Measurements from ENCODE around the gene PFN3. TPM values are rescaled to one million over a fixed set of nuclear protein-coding genes. Genes with fewer than 3 reads are reported as not detected.

Gene PFN3
- total RNA-seq, 2 experiments from 2014 or later: not detected

GRCh38 chr5:177412603-177413233 is 12.3 kb upstream of the PFN3 start:
- peak overlapping the region; percentile 28 for H3K4me3 ChIP-seq (ENCODE audit: low read length)
- no peaks in the 10 kb centered on the region for H3K27me3 ChIP-seq (ENCODE audit: control insufficient read depth in 1 of 2, insufficient read depth in 2 of 2, low read length in 2 of 2)
- no peak overlapping the region for H3K27ac ChIP-seq (ENCODE audit: low read depth in 1 of 2, low read length in 2 of 2)
- H3K9me3 Mint-ChIP-seq: no peaks in the 10 kb centered on the region
- H3K36me3 Mint-ChIP-seq (ENCODE audit: low read depth): no peaks in the 10 kb centered on the region
- peak overlapping the region; percentile 64 for H3K27ac Mint-ChIP-seq
- H3K4me3 Mint-ChIP-seq: peak overlapping the region; percentile 48
- DNase-seq (peak in 3 of 14 experiments; percentile 73 to 85 (median 74)), ATAC-seq (ENCODE audit: poor library complexity) (peak; percentile 61)
- no peaks in the 10 kb centered on the region for H3K9me3 ChIP-seq (ENCODE audit: control insufficient read depth in 1 of 2, insufficient read depth in 1 of 2, low read length in 2 of 2)
- intact Hi-C loops (cut with DNase I, micrococcal nuclease): no loop called here
- H3K4me1 ChIP-seq (ENCODE audit: insufficient read depth, low read length): peaks cover 51% of the 10 kb centered on the region
- TF ChIP-seq CTCF (IDR thresholded peaks at IDR 0.05): no peak
- ChIA-PET POLR2A (interaction anchor here (0.7 to 1.5 kb wide), 2 partner anchors 13 to 43 kb away, joined by 3 to 10 read pairs; partner anchors contain the start of gene GRK6), CTCF (interaction anchor here (1.6 to 4.8 kb wide), 3 partner anchors 9 to 44 kb away, joined by 3 to 27 read pairs (median 11); no protein-coding TSS in a partner anchor)
- peaks cover 45% of the 10 kb centered on the region for H3K4me1 Mint-ChIP-seq (ENCODE audit: low read depth)
- H3K36me3 ChIP-seq (ENCODE audit: insufficient read depth, low read length): no peaks in the 10 kb centered on the region
- H3K27me3 Mint-ChIP-seq: no peaks in the 10 kb centered on the region

GRCh38 chr5:177410575-177410974 is 10.1 kb upstream of the PFN3 start:
- DNase-seq (peak in 1 of 14 experiments; percentile 45), ATAC-seq (ENCODE audit: poor library complexity) (no peak)
- Mint-ChIP-seq H3K4me1 (ENCODE audit: low read depth) (peaks cover 38% of the 10 kb centered on the region), H3K4me3 (no peak overlapping the region), H3K9me3 (no peaks in the 10 kb centered on the region), H3K27me3 (no peaks in the 10 kb centered on the region), H3K27ac (no peak overlapping the region), H3K36me3 (ENCODE audit: low read depth) (no peaks in the 10 kb centered on the region)
- no peak for TF ChIP-seq CTCF (IDR thresholded peaks at IDR 0.05)
- Histone ChIP-seq H3K9me3 (ENCODE audit: control insufficient read depth in 1 of 2, insufficient read depth in 1 of 2, low read length in 2 of 2) (no peaks in the 10 kb centered on the region), H3K4me1 (ENCODE audit: insufficient read depth, low read length) (peaks cover 47% of the 10 kb centered on the region), H3K36me3 (ENCODE audit: insufficient read depth, low read length) (no peaks in the 10 kb centered on the region), H3K27ac (ENCODE audit: low read depth in 1 of 2, low read length in 2 of 2) (no peak overlapping the region), H3K4me3 (ENCODE audit: low read length) (no peak overlapping the region), H3K27me3 (ENCODE audit: control insufficient read depth in 1 of 2, insufficient read depth in 2 of 2, low read length in 2 of 2) (no peaks in the 10 kb centered on the region)
- ChIA-PET POLR2A (interaction anchor here (0.7 to 11.0 kb wide), 2 partner anchors 27 to 39 kb away, joined by 3 to 435 read pairs; partner anchors contain the start of gene PRR7), CTCF (no interaction called here)
- intact Hi-C loops (cut with DNase I, micrococcal nuclease): loop anchor here in 1 of 2 experiments (1.0 kb wide), 1 partner anchor 11 kb away; no protein-coding TSS in a partner anchor

GRCh38 chr5:177409043-177409801 is 8.8 kb upstream of the PFN3 start, which contains the start of gene F12:
Gene F12 (minus strand): TSS chr5:177409564. CDS start chr5:177409527, 37 bp downstream.
- no peak for ATAC-seq (ENCODE audit: poor library complexity)
- H3K27ac Mint-ChIP-seq: no peak within 1 kb of the TSS
- no peak within 1 kb of the TSS for H3K4me3 Mint-ChIP-seq
- CTCF ChIA-PET: interaction anchor here (0.7 to 9.7 kb wide), 2 partner anchors 19 to 42 kb away, joined by 3 to 352 read pairs; partner anchors contain the start of gene PRR7
- DNase-seq: no peak
- Histone ChIP-seq H3K9me3 (ENCODE audit: control insufficient read depth in 1 of 2, insufficient read depth in 1 of 2, low read length in 2 of 2) (no peaks in the 10 kb centered on the region), H3K4me1 (ENCODE audit: insufficient read depth, low read length) (peaks cover 47% of the 10 kb centered on the region), H3K36me3 (ENCODE audit: insufficient read depth, low read length) (no peaks in the 10 kb centered on the region), H3K4me3 (ENCODE audit: low read length) (no peak within 1 kb of the TSS), H3K27me3 (ENCODE audit: control insufficient read depth in 1 of 2, insufficient read depth in 2 of 2, low read length in 2 of 2) (no peaks in the 10 kb centered on the region), H3K27ac (ENCODE audit: low read depth in 1 of 2, low read length in 2 of 2) (no peak within 1 kb of the TSS)
- TF ChIP-seq CTCF (IDR thresholded peaks at IDR 0.05): no peak
- H3K27me3 Mint-ChIP-seq: no peaks in the 10 kb centered on the region
- no peaks in the 10 kb centered on the region for H3K36me3 Mint-ChIP-seq (ENCODE audit: low read depth)
- intact Hi-C loops (cut with DNase I, micrococcal nuclease): no loop called here
- POLR2A ChIA-PET: interaction anchor here (8.8 to 11.0 kb wide), 2 partner anchors 21 to 40 kb away, joined by 250 to 435 read pairs; partner anchors contain the start of genes GRK6 and PRR7
- no peaks in the 10 kb centered on the region for H3K9me3 Mint-ChIP-seq
- H3K4me1 Mint-ChIP-seq (ENCODE audit: low read depth): peaks cover 38% of the 10 kb centered on the region

Data from CD4-positive, alpha-beta T cell (primary cell).